Neural progenitor cell (in vitro differentiated cells): ENCODE results near the gene PRR14L.

Experiments
- CTCF ChIP-seq: fragments of 200-600 bp; sonication (generic); IDR thresholded peaks from 2 replicates; pipeline ENCODE4 v1.5.1; 2017; ENCODE audit warnings: antibody characterized with exemption, mild to moderate bottlenecking
- EZH2 ChIP-seq: fragments of 200-600 bp; sonication (generic); IDR thresholded peaks from 2 replicates; pipeline ENCODE4 v1.6.1; 2017; ENCODE audit warnings: antibody characterized with exemption, mild to moderate bottlenecking, moderate library complexity
- EZH2phosphoT487 ChIP-seq: fragments of 200-600 bp; sonication (generic); IDR thresholded peaks from 2 replicates; pipeline ENCODE4 v1.6.1; 2017; ENCODE audit warnings: antibody characterized with exemption

- TF ChIP-seq CTCF (no peak), EZH2phosphoT487 (no peak), EZH2 (no peak)
Observed at GRCh38 chr22:31707519-31707918, 42.4 kb downstream of the PRR14L start.
